Endothelial cell (in vitro differentiated cells): ENCODE results near the gene RNF113B. TPM values are rescaled to one million over a fixed set of nuclear protein-coding genes. Genes with fewer than 3 reads are reported as not detected.

Source experiments
- DNase-seq: peaks from one replicate; pipeline ENCODE4 v3.0.0; 2021; ENCODE audit warnings: low spot score
- H3K27ac Mint-ChIP-seq: one replicate; pipeline ENCODE4 v1.8.0; 2021; ENCODE audit warnings: mixed read lengths, inconsistent platforms; ENCODE audit not compliant: unreplicated experiment
- H3K27me3 Mint-ChIP-seq: one replicate; pipeline ENCODE4 v1.8.0; 2021; ENCODE audit warnings: mild to moderate bottlenecking, moderate library complexity, mixed read lengths, inconsistent platforms; ENCODE audit not compliant: unreplicated experiment
- H3K36me3 Mint-ChIP-seq: one replicate; pipeline ENCODE4 v1.8.0; 2021; ENCODE audit warnings: mild to moderate bottlenecking, low read depth, mixed read lengths, inconsistent platforms; ENCODE audit not compliant: unreplicated experiment
- H3K4me1 Mint-ChIP-seq: one replicate; pipeline ENCODE4 v1.8.0; 2021; ENCODE audit warnings: mild to moderate bottlenecking, mixed read lengths, inconsistent platforms; ENCODE audit not compliant: unreplicated experiment
- H3K4me3 Mint-ChIP-seq: one replicate; pipeline ENCODE4 v1.8.0; 2021; ENCODE audit warnings: mild to moderate bottlenecking, mixed read lengths, inconsistent platforms; ENCODE audit not compliant: unreplicated experiment
- H3K9me3 Mint-ChIP-seq: one replicate; pipeline ENCODE4 v1.8.0; 2021; ENCODE audit warnings: mixed read lengths, inconsistent platforms; ENCODE audit not compliant: unreplicated experiment
- total RNA-seq: library from RNA; stranded (reverse); fragmentation: NEBNext Ultra II Directional; extraction: Animal tissue kit (Norgen Biotek cat#: 25700); gene quantifications from one replicate; pipeline ENCODE4 v1.2.1, GENCODE V29; 2021; ENCODE audit not compliant: unreplicated experiment
- TF ChIP-seq, protein P1 (sequence below): fragments of 200-600 bp; sonication (generic); IDR thresholded peaks from one replicate; pipeline ENCODE4 v1.5.0; 2021; ENCODE audit warnings: antibody characterized with exemption; ENCODE audit not compliant: unreplicated experiment

The RNF113B gene
- total RNA-seq, 1 donor from 2014 or later, result not detected

- Mint-ChIP-seq H3K4me1 (peaks cover 11% of the 10 kb centered on the region), H3K4me3 (no peak overlapping the region), H3K9me3 (no peaks in the 10 kb centered on the region), H3K27me3 (peaks cover 2% of the 10 kb centered on the region), H3K27ac (no peak overlapping the region), H3K36me3 (peaks cover 4% of the 10 kb centered on the region)
- no peak for DNase-seq
- TF ChIP-seq, protein P1, sequence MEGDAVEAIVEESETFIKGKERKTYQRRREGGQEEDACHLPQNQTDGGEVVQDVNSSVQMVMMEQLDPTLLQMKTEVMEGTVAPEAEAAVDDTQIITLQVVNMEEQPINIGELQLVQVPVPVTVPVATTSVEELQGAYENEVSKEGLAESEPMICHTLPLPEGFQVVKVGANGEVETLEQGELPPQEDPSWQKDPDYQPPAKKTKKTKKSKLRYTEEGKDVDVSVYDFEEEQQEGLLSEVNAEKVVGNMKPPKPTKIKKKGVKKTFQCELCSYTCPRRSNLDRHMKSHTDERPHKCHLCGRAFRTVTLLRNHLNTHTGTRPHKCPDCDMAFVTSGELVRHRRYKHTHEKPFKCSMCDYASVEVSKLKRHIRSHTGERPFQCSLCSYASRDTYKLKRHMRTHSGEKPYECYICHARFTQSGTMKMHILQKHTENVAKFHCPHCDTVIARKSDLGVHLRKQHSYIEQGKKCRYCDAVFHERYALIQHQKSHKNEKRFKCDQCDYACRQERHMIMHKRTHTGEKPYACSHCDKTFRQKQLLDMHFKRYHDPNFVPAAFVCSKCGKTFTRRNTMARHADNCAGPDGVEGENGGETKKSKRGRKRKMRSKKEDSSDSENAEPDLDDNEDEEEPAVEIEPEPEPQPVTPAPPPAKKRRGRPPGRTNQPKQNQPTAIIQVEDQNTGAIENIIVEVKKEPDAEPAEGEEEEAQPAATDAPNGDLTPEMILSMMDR, result no peak
Measured at GRCh38 chr13:98150832-98151479, 26.1 kb downstream of the RNF113B start.

DNA sequence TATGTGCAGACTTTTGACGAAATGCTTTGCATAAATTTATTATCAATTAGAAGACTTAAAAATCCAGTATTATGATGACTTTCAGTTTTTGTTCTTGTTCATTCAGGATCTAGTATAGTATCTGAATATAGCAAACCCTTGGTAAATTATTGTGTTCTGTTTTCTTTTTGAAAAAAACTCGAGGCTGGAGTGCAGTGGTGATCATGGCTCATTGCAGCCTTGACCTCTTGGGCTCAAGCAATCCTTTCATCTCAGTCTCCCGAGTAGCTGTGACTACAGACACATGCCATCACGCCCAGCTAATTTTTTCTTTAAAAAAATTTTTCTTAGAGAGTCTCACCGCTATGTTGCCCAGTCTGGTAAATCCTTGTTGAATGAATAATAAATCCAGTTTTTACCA, 29.5 kb downstream of the RNF113B start:
- Mint-ChIP-seq H3K4me1 (peaks cover 28% of the 10 kb centered on the region), H3K4me3 (no peak overlapping the region), H3K27me3 (peaks cover 13% of the 10 kb centered on the region), H3K36me3 (no peaks in the 10 kb centered on the region), H3K27ac (no peak overlapping the region), H3K9me3 (no peaks in the 10 kb centered on the region)
- TF ChIP-seq, protein P1, result no peak
- DNase-seq, result no peak

GRCh38 chr13:98144801-98145350, 32.2 kb downstream of the RNF113B start:
- Mint-ChIP-seq H3K4me1 (peaks cover 26% of the 10 kb centered on the region), H3K27ac (peak overlapping the region; percentile 70), H3K4me3 (peak overlapping the region; percentile 98), H3K9me3 (no peaks in the 10 kb centered on the region), H3K36me3 (no peaks in the 10 kb centered on the region), H3K27me3 (peaks cover 19% of the 10 kb centered on the region)
- peak; percentile 23 for DNase-seq
- TF ChIP-seq, protein P1, result no peak

- H3K9me3 Mint-ChIP-seq, result no peaks in the 10 kb centered on the region
- peak overlapping the region; percentile 98 for H3K4me3 Mint-ChIP-seq
- peaks cover 18% of the 10 kb centered on the region for H3K27me3 Mint-ChIP-seq
- H3K36me3 Mint-ChIP-seq, result no peaks in the 10 kb centered on the region
- H3K4me1 Mint-ChIP-seq, result peaks cover 26% of the 10 kb centered on the region
- peak; percentile 8 for DNase-seq
- H3K27ac Mint-ChIP-seq, result peak overlapping the region; percentile 78
- TF ChIP-seq, protein P1, result no peak
Measured at GRCh38 chr13:98144027-98144741, 32.9 kb downstream of the RNF113B start.

DNA sequence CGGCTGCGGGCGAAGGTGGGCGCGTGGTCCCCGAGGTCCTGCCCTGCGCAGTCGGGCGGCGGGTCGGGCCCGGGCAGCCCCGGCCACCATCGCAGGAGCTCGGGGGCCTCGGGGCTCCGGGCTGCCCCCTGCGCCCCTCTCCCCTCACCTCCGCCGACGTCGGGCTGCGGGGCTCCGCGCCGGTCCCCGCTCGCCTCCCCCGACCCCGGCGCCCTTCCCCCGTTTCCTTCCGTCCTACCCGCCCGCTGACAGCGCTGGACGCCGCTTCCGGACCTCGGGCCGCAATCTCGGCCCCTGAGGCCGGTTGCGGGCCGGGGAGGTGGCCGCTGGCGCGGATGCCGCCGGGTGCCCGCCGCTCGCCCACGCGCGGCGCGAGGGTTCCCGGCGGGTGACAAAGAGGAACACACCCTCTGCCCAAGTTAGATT, 33.5 kb downstream of the RNF113B start:
- Mint-ChIP-seq H3K36me3 (no peaks in the 10 kb centered on the region), H3K27ac (no peak overlapping the region), H3K27me3 (peaks cover 17% of the 10 kb centered on the region), H3K4me3 (peak overlapping the region; percentile 98), H3K9me3 (no peaks in the 10 kb centered on the region), H3K4me1 (peaks cover 26% of the 10 kb centered on the region)
- peak; percentile 47 for DNase-seq
- TF ChIP-seq, protein P1, result no peak
